GM18868 (cell line): ENCODE results near the gene FHL1.
"Not testable (repeated sequence)": the region's sequence is repeated elsewhere in the genome, so short reads cannot be mapped to it uniquely, and the experiment has no call there.

ENCODE experiments used
- ATAC-seq: cut with Tn5 transposase; IDR thresholded peaks from one replicate; pipeline ENCODE4 v1.9.1; 2021; ENCODE audit warnings: mild to moderate bottlenecking, moderate library complexity; ENCODE audit not compliant: unreplicated experiment

FHL1 gene

DNA sequence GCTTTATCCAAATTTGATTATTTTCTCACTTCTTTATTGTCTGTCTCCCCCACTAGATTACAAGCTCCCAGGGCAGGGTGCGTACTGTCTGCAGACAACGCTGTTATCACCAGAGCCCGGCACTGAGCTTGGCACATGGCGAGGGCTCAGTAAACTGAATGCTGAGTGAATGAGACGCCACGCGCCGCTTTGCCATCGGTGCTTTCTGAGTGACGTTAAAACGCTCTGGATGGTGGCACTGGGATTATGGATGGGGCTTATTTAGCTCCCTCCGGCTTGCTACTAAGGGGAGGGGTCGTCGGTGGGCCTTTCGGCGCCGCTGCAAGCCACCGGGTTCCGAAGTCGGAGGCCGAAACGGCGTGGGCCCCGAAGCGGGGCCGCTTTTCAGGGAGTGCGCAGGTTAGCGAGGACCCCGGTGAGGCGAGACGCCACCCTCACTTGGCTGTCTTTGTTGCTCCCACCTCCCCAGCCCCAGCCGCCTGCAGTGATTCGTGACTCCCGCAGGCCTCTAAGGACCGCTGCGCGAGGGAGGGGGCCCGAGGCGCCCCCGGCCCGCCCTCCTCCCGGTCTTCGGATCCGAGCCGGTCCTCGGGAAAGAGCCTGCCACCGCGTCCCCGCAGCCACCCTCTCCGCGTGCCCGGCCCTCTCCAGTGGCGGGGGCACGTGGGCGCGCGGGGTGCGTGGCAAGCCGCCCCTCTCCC, 569 bp upstream of the FHL1 start:
- ATAC-seq = peak; percentile 39

DNA sequence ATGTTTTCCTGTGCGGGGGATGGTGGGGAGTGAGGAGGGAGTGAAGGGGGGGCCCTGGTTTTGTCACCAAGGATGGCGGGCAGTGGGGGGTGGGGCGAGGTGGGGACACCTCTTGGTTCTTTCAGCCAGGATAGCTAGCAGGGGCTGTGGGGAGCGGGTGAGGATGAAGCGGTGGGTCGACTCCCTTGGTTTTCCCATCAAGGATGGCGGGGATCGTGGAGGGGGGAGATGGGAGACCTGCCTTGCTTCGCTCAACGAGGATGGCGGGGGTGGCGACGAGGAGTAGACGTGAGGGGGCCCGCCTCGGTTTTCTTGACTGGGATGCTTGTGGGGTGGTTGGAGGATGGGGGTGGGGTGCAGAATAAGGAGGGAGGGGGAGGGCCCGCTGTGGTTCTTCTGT, 643 bp downstream of the FHL1 start:
- ATAC-seq = no peak

DNA sequence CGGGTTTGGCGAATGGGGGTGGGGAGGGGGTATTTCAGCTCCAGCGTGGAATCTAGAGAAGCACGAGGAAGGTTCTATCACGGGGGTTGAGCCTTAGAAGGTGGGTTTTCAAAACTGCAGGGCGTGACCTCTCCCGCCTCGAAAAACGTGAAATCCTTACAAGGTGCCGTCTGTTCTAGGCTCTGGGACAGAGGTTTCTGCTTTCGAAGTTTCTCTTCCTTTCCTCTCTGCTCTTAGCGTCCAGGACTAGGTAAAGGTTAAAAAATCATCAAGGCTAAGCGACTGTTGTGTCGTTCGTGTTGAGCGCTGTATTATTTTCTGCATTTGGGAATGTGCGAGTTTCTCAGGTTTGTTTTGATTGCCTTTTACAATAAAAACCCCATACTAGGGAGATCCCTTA, 1.1 kb downstream of the FHL1 start:
- no peak for ATAC-seq

DNA sequence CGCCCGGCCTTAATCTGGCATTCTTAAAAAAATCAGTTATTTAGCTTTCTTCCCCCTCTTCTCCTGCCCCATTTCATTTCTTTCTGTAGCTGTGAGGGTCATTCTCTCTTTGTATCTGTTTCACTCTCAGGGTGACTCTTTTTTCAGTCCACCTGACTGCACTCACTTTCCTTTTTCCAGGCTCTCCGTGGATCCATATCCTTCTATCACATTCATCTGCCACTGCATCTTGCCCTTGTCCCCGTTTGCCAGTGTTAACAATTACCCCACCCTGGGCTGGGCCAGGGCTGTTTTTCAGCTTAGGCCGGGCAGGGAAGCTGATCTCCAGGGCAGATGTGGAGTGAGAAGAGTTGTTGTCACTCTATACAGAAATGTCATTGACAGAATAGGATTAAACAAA, 7.7 kb downstream of the FHL1 start:
- no peak for ATAC-seq

DNA sequence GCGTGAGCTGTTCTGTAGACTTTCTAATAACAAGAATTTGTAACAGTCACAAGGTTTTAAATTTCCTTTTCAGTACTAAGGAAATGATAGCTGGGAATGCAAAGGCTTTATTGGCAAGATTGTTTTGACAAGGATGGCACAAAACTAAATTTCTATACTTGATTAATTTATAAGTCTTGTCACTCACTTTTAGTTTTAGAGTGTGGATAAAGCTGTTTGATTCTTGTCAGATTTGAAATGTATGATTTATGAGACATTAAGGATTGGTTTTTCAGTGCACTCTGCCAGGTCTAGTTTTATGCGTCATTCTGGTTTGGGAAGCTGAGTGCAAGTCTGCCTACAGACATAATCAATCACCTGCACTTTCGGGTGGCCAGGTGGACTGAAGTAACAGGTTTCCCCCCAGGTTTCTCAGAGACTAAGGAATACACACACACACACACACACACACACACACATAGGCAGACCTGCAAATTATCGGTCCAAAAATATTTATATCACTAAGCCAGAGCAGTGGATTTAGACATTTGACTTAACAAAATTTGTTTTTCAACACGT, 9.3 kb downstream of the FHL1 start:
- no peak for ATAC-seq

DNA sequence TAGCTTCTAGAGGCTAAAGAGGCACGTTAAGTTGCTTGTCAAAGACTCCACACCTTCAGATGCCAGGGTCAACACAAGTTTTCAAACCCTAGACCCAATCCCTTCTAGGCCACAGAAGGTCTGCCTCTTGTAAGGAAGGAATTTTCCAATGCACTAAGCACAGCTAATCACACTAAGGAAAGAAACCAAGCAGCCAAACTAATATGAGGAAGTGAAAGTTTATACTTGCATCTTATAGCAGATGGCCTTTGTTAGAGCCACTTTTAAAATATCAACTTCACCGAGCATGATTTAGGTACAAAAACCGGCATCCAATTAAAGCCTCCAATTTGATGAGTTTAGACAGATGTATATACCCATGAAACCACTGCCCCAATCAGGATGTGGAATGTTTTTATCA, 9.9 kb downstream of the FHL1 start:
- no peak for ATAC-seq

DNA sequence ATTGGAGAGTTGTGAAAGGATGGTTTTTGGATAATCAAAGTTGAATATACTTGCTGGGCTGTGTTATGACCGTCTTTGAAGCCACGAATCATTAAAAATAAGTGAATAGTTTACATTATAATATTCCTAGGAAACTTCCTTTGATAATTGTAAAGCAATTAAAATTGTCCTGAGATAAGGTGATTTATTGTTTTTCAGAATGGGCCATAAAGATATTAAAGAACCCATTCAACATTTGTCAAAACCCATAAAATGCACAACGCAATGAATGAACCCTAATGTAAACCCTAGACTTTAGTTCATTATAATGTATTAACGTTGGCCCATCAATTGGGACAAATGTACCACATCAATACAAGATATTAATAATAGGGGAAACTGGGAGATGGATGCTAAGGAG, 11.4 kb downstream of the FHL1 start:
- ATAC-seq = no peak

DNA sequence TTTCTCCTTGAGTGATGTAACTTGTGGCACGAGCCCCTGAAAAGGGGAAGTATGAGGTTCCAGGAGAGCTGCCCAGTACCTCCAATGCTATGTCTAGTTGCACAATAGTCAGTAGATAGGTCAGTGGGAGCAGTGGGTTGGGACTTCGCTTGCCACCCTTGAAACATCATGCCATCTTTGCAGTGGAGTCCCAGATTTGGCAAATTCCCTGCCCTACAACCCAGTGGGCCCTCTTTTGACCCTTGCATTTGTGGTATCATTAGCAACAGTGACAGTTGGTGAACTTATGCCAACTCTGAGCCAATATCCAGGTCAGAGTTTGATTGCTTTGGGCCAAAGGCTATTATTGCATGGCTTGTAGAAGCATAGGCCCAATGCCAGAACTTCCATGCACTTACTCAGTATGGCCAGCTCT, 12.3 kb downstream of the FHL1 start:
- no peak for ATAC-seq

DNA sequence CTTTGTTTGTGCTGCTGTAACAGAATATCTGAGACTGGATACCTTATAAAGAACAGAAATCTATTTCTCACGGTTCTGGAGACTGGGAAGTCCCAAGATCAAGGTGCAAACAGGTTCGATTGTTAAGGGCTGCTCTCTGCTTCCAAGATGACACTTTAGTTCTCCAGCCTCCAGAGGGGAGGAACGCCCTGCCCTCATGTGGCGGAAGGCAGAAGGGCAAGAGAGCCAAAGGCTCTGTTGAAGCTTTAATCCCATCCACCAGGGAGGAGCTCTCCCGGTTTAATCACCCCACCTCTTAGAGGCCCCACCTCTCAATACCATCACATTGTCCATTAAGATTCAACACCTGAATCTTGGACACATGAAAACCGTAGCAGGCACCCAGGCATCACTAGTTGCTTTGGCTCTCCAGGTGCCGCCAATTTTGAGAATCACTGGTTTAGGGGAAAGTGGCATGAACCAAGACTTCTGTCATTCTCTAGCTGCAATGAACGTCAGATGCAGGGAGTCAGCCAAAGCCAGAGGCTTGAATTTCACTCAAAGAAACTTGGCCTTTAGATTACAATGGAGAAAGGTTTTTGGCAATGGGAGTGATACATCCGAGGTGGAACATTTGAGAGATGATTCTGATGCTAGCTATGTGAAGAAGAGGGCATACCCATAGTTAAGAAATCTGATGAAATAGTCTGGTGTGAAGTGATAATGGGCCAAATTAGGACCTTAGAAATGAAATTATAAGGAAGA, 15.7 kb downstream of the FHL1 start:
- peak; percentile 80 for ATAC-seq

DNA sequence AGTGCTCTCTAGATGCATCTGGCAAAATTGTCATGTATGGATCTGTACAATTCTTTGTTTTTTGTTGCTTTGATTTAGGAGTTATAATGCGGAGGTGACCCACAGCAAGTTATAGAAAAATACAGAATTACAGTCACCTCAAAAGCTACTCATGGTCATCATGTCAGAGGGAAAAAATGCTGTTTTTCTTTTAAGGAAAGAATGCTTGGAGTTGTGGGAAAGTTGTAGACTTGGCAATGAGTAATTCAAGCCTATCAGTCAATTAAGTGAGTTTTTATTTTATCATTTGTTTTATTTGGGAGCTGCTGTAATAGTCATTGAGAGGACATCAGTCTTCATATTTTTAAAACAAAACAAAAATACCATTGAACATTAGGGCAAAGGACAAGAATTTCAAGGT, 16.4 kb downstream of the FHL1 start:
- no peak for ATAC-seq

DNA sequence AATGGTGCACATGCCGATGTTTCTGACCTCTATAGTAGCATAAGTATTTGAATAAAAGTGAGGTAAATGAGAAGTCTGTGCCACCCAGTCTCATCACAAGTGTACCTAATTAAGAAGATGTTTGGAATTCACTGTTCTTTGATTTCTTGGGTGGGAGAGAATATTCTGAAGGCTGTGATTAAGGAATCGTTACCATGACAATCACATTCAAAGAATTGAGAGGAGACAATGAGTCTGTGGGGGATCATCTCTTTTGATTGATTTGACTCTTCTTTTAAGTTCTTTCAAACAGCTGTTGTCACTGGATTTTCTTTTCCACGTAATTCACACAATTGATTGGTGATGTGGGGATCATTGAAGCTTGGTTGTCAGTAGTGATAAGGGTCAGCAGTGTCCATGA, 18.1 kb downstream of the FHL1 start:
- ATAC-seq = no peak

DNA sequence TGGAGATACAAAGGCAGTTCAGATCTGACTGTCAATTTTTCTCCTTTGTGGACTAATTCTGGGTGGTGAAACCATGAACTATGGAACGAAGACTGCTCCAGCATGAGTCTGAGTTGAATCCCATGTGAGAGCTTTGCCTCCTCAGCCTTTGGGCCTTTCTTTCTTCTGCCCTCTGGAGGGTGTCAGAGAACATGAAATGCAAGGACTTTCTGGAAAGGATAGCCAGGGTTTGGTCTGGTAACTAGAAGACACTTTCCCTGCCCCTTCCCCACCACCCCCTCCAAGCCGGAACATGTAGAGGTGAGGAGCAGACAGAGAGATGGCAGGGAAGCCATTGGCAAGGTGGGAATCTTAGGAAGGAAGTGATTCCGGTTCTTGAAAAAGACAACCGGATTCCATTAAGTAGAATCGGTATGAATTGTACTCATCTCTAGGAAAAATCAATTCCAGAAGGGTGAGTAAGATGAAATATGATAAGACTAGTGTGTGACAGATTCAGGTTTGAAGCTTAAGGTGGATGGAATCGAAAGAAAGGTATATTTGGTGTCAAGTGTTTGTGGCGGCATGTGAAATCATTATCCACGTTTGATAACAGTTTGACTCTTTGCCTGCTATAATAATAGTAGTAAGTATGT, 19.0 kb downstream of the FHL1 start:
- no peak for ATAC-seq

DNA sequence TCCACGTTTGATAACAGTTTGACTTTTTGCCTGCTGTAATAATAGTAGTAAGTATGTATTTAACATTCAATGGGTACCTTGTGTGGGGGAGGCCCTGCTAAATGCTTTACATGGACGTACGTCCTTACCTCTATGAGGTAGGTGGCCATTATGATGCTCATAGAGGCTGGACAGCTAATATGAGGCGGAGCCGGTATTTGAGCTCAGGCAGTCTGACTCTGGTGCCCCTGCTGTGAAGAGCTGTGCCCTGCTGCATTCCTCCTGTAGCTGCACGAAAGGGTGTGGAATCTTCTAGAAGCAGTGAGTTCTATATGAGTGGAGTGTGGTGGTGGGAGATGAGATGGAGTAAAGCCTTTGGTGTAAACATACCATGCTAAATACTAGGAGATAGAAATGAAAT, 20.7 kb downstream of the FHL1 start:
- ATAC-seq = not testable (repeated sequence)

DNA sequence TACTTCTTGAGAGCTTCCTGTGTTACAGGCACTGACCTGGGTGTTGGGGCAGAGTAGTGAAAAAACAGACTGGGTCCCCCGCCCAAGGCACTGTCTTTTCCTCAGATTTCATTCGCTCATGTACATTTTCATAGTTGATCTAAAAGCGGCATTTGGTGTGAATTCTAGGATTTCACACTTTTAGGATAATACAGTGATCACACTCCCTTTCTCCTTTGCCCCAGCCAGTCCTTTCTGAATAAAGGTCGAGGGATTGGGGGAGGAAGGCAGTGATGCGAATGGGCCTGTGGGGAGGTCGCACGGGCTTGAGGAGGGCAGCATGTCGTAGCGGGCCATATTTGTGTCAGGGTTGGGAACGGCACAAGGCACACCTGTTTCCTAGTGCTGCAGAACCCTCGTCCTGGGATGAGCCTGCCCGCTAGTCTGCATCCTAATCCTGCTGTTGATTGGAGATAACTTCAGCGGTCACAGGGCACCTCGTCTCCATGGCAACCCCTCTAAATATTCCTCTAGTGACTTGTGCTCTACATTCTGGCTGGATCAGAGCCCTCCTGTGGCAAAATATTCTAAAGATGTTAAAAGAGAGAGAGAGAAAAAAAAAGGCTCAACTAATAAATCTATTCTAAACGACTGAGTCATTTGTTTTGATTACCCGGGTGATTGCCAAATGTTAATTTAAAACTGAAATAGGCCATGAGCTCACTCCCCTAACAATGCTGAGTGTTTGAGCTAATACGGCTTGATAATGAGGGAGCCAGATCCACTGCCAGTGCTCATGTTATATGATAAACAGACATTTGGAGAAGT, 21.8 kb downstream of the FHL1 start:
- ATAC-seq = no peak

DNA sequence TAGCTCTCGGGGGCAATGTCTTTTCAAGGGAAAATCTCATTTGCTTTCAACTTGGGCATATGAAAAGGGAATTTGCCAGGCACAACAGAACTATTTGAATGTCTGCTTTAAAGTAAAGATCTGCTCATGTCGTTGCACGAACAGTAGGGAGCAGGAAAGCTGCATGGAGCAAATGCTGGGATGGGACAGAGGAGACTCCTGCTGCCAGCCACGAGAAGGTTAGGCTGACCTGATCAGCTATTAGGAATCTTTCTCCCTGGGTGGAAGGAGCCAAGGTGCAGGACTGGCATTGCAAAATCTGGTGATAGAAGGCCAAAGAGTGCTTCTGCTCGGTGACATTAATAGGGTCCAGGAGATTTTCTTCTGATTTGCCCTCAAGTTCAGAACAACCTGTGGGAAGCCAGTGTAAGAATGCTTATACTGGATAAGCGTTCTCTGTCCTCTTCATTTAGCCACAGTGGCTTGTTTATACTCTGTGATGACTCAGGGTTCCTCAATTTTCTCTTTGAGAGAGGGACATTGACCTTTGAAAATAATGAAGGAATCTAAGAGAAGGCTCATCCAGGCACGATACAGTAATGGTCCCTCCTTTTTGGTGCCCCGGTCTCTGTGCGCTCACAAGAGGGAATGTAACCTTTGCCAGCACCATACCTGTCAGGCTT, 22.9 kb downstream of the FHL1 start:
- ATAC-seq = no peak

DNA sequence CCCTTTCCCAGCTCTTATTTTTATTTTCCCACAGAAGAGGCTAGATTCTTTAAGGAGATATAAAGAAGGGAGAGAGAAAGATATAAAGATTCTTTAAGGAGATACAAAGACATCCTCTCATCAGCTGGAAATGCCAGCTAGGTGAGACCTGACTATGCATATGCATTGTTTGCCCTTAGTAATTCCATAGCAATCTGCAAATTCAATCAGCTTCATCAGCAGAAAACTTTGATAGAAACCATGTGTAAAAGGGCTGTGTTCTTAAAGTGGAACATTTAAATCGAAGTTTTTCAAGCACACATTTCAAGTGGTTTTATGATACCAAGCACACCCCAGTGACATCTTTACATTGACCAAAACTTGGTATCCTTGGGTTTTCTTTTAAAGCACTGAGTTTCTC, 24.1 kb downstream of the FHL1 start:
- no peak for ATAC-seq

DNA sequence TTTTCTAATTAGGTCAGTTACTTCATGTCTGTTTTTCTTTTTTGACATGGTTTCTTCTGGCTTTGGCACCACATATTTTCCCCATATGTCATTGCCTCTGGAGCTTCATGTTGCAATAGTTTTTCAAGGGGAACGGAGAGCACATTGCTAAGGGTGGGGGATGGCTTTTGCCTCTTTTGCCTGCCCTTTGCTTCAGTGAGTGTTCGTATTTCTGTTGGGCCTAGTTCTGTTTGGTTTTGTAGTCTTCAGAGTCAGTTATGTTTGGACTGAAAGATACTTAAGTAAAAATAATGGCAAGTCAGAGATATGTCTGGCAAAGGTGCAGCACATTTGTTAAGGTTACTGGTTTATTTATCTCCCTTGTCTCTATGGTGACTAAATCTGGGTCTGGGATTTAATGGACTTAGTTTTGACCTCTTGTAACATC, 29.1 kb downstream of the FHL1 start:
- ATAC-seq = no peak

DNA sequence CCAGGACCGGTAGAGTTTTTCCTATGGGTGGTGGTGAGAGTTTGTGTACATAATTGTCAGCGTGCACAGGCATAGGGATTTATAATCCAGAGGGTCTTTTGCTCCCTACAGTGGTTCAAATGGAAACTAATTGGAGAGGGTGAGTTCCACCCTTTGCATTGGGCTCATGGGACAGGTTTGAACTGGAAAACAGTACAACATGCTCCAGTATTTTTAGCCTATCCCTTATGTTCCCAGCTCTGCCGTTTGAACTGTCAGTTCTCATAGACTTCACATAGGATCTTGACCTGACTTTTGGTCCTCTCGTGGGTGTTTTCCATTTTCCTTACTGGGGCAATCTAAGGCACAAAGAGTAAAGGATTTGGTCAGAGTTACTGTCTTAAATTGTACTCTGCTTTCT, 31.8 kb downstream of the FHL1 start:
- ATAC-seq = no peak

DNA sequence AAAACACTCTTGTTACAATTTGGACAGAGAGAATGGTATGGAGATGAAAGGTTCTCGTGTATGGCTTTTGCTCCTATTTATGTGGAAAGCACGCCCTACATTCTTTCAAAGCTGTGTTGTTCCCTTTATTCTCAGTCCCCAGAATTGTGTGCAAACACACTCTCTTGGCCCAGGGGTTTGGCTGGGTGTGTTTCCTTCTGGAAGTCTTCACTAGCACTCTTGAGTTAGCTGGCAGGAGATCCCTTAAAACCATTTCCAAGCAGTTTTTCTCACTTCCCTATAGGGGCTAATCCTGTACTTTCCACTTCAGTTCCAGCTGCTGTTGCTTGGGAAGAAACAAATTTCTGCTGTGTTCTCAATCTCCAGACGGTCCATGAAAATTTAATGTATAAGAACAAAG, 35.1 kb downstream of the FHL1 start:
- no peak for ATAC-seq

DNA sequence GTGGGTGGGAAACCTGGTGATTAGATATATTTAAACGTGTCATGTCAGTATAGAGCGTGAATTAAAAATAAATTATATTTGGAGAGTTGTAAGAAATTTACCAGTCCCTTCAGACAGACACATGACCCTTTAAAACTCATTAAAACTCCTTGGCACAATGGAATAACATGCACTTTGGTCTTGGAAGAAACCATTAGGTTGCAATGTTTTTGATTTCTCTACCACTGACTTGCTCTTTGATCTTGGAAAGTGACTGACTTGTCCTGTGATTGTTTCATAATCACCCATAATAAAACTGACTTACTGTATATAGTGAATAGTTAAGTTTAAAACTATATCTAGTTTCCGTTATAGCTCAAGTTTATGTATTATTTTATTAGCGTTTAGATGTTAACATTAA, 35.8 kb downstream of the FHL1 start:
- ATAC-seq = no peak

DNA sequence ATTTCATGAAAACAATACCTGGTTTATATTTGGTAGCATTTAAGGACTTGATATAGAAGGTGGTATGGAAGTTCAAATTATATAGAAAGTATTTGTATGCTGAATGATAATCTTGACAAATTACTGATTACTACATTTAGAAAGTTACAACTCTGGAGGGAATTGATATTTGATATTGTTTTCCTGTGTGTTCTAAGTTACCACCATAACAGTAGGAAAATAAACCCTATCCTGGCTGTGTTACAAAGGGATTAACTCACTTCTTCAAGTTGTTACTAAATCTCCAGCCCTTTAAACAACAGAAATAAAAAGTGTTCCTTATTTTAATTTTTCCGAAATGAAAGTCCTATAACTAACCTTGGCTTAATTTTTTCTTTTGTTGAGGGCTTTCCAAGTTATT, 36.6 kb downstream of the FHL1 start:
- no peak for ATAC-seq
